Stimulated activated CD4-positive, alpha-beta T cell treated with anti-CD3 and anti-CD28 coated beads, Interleukin-1b, Interleukin-23, amount 100 ng/mL, for 24 hours (primary cell): ENCODE measurements around the gene PAFAH1B1.
"Not testable (repeated sequence)": the region's sequence is repeated elsewhere in the genome, so short reads cannot be mapped to it uniquely, and the experiment has no call there.

Experiments used
- DNase-seq, 4 experiments: peaks; one replicate each; pipeline ENCODE4 v3.0.0-alpha.2; 2020; ENCODE audit warnings: low read depth in 4 of 4, low spot score in 1 of 4

The PAFAH1B1 gene

GRCh38 chr17:2688351-2689342 lies 95.2 kb downstream of the PAFAH1B1 start:
- no peak for DNase-seq

GRCh38 chr17:2689411-2690164 lies 96.1 kb downstream of the PAFAH1B1 start:
- no peak for DNase-seq

GRCh38 chr17:2690165-2691068 lies 97.0 kb downstream of the PAFAH1B1 start:
- no peak for DNase-seq

- no peak for DNase-seq
Observed at GRCh38 chr17:2691069-2691871, 97.8 kb downstream of the PAFAH1B1 start.

- no peak for DNase-seq
Observed at GRCh38 chr17:2691965-2692780, 98.7 kb downstream of the PAFAH1B1 start.

- DNase-seq: no peak
Observed at GRCh38 chr17:2692781-2693135, 99.3 kb downstream of the PAFAH1B1 start.

- no peak for DNase-seq
Observed at GRCh38 chr17:2693561-2694380, 100.3 kb downstream of the PAFAH1B1 start.

- no peak for DNase-seq
Observed at GRCh38 chr17:2694381-2695242, 101.2 kb downstream of the PAFAH1B1 start.

GRCh38 chr17:2695243-2695960 lies 101.9 kb downstream of the PAFAH1B1 start:
- no peak for DNase-seq

GRCh38 chr17:2695961-2696760 lies 102.7 kb downstream of the PAFAH1B1 start:
- DNase-seq: no peak

- no peak for DNase-seq
Observed at GRCh38 chr17:2697611-2698162, 104.2 kb downstream of the PAFAH1B1 start.

GRCh38 chr17:2699216-2699805 lies 105.9 kb downstream of the PAFAH1B1 start:
- not testable (repeated sequence) for DNase-seq

- no peak for DNase-seq
Observed at GRCh38 chr17:2700030-2700490, 106.6 kb downstream of the PAFAH1B1 start.

- no peak for DNase-seq
Observed at GRCh38 chr17:2700491-2701141, 107.2 kb downstream of the PAFAH1B1 start.
